Lower leg skin (tissue), 3 donors: ENCODE measurements around the gene YPEL1.

Experiments used
- POLR2A ChIP-seq, 2 donors: fragments of 450-650 bp; IDR thresholded peaks; one replicate each; pipeline ENCODE4 v1.6.1; 2016 to 2017; ENCODE audit warnings: antibody characterized with exemption in 2 of 2, mild to moderate bottlenecking in 1 of 2, moderate library complexity in 1 of 2
- TF ChIP-seq, protein P1 (sequence below), 3 donors: fragments of 450-650 bp; IDR thresholded peaks; one replicate each; pipeline ENCODE4 v1.5.1; 2016; ENCODE audit warnings: antibody characterized with exemption in 3 of 3, mild to moderate bottlenecking in 3 of 3, moderate library complexity in 2 of 3

DNA sequence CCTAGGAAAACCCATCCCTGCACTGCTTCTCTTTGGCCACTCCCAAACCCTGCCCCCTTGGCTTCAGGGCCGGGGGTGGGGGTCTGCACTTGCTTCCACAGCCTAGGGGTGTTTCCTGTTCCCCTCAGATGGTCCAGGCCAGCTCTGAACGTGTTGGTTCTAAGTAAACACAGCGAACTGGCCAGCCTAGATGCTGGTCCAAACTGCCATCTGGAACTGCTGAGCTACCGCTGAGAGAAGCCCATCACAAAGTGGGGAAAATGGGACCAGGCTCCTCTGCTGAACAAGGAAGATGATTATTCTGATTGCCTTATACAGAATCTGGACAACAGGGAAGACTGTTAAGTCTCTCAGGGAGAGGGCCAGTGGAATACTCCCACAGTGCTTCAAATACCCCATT lies 23.5 kb upstream of the YPEL1 start:
- TF ChIP-seq POLR2A (IDR thresholded peaks at IDR 0.05): no peak
- TF ChIP-seq, protein P1, sequence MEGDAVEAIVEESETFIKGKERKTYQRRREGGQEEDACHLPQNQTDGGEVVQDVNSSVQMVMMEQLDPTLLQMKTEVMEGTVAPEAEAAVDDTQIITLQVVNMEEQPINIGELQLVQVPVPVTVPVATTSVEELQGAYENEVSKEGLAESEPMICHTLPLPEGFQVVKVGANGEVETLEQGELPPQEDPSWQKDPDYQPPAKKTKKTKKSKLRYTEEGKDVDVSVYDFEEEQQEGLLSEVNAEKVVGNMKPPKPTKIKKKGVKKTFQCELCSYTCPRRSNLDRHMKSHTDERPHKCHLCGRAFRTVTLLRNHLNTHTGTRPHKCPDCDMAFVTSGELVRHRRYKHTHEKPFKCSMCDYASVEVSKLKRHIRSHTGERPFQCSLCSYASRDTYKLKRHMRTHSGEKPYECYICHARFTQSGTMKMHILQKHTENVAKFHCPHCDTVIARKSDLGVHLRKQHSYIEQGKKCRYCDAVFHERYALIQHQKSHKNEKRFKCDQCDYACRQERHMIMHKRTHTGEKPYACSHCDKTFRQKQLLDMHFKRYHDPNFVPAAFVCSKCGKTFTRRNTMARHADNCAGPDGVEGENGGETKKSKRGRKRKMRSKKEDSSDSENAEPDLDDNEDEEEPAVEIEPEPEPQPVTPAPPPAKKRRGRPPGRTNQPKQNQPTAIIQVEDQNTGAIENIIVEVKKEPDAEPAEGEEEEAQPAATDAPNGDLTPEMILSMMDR (IDR thresholded peaks at IDR 0.05): no peak
